Bronchial epithelial cell (primary cell): ENCODE results near the gene DDX39B. TPM values are rescaled to one million over a fixed set of nuclear protein-coding genes. Genes with fewer than 3 reads are reported as not detected.
"Not testable (repeated sequence)": the region's sequence is repeated elsewhere in the genome, so short reads cannot be mapped to it uniquely, and the experiment has no call there.

Experiments
- DNase-seq: peaks from one replicate; pipeline ENCODE4 v3.0.0-alpha.2; 2010; ENCODE audit warnings: low read depth
- FAIRE-seq: peaks from 2 replicates; lab custom pipeline; 2011; peaks lifted over from hg19 to GRCh38; lab: Jason Lieb, UNC
- H3K27me3 ChIP-seq: 2 replicates; pipeline ENCODE4 v1.5.1; 2011; ENCODE audit warnings: low read length; ENCODE audit not compliant: control insufficient read depth, insufficient read depth
- H3K36me3 ChIP-seq: 2 replicates; pipeline ENCODE4 v1.5.1; 2011; ENCODE audit warnings: low read length; ENCODE audit not compliant: control insufficient read depth, insufficient read depth
- H3K4me3 ChIP-seq: 2 replicates; pipeline ENCODE4 v1.5.1; 2011; ENCODE audit warnings: mild to moderate bottlenecking, low read depth, low read length, control low read depth
- CTCF ChIP-seq: IDR thresholded peaks from 2 replicates; pipeline ENCODE4 v1.5.1; 2011; ENCODE audit warnings: mild to moderate bottlenecking, moderate library complexity, low read length, control low read depth, inconsistent platforms; ENCODE audit not compliant: insufficient read depth, severe bottlenecking
- total RNA-seq: library from RNA; depleted of rRNA; stranded (reverse); fragments of >200 nt; gene quantifications from 2 replicates; pipeline ENCODE4 v1.2.1, GENCODE V29; 2014

Gene DDX39B
- total RNA-seq, 1 donor from 2014 or later = 385 TPM

- no peak for TF ChIP-seq CTCF
- no peak for FAIRE-seq
Observed at GRCh38 chr6:31556307-31556706, 14.5 kb upstream of the DDX39B start.

GRCh38 chr6:31551371-31551770, 9.6 kb upstream of the DDX39B start:
- DNase-seq = peak; percentile 11

More at GRCh38 chr6:31556307-31556706, 14.5 kb upstream of the DDX39B start:
- Histone ChIP-seq H3K27me3 (no peaks in the 10 kb centered on the region), H3K36me3 (peaks cover 17% of the 10 kb centered on the region), H3K4me3 (no peak overlapping the region)
- DNase-seq = no peak

GRCh38 chr6:31548544-31548873, 6.7 kb upstream of the DDX39B start:
- TF ChIP-seq CTCF = no peak
- FAIRE-seq = no peak
- no peaks in the 10 kb centered on the region for H3K27me3 ChIP-seq
- no peak overlapping the region for H3K4me3 ChIP-seq
- no peak for DNase-seq
- peaks cover 4% of the 10 kb centered on the region for H3K36me3 ChIP-seq

More at GRCh38 chr6:31551371-31551770, 9.6 kb upstream of the DDX39B start:
- not testable (repeated sequence) for FAIRE-seq, H3K36me3 ChIP-seq, H3K27me3 ChIP-seq, H3K4me3 ChIP-seq
- TF ChIP-seq CTCF = peak; percentile 18

GRCh38 chr6:31547727-31548543, 6.1 kb upstream of the DDX39B start:
- DNase-seq = no peak
- no peak for FAIRE-seq
- peaks cover 4% of the 10 kb centered on the region for H3K36me3 ChIP-seq
- TF ChIP-seq CTCF = no peak
- H3K4me3 ChIP-seq = peak overlapping the region; percentile 35
- no peaks in the 10 kb centered on the region for H3K27me3 ChIP-seq

GRCh38 chr6:31546958-31547726, 5.3 kb upstream of the DDX39B start, which contains the start of gene NFKBIL1:
TSS of gene NFKBIL1 (plus strand) at chr6:31547608. CDS start at chr6:31547695, 87 bp downstream.
- no peak for TF ChIP-seq CTCF
- FAIRE-seq = no peak
- Histone ChIP-seq H3K27me3 (no peaks in the 10 kb centered on the region), H3K4me3 (peak within 1 kb of the TSS; percentile 35), H3K36me3 (peaks cover 4% of the 10 kb centered on the region)
- peak; percentile 91 for DNase-seq
